Activated T-helper 1 cell treated with Interleukin-2 at 50 U/mL for 16 hours (primary cell): ENCODE measurements around the gene TRIP6.
"Not testable (repeated sequence)": the region's sequence is repeated elsewhere in the genome, so short reads cannot be mapped to it uniquely, and the experiment has no call there.

Source experiments
- DNase-seq: peaks from one replicate; pipeline ENCODE4 v3.0.0-alpha.2; 2020; ENCODE audit warnings: low read depth

The TRIP6 gene

GRCh38 chr7:100837099-100837836 is 29.9 kb upstream of the TRIP6 start:
- peak; percentile 63 for DNase-seq

GRCh38 chr7:100839361-100839760 is 27.8 kb upstream of the TRIP6 start:
- no peak for DNase-seq

DNA sequence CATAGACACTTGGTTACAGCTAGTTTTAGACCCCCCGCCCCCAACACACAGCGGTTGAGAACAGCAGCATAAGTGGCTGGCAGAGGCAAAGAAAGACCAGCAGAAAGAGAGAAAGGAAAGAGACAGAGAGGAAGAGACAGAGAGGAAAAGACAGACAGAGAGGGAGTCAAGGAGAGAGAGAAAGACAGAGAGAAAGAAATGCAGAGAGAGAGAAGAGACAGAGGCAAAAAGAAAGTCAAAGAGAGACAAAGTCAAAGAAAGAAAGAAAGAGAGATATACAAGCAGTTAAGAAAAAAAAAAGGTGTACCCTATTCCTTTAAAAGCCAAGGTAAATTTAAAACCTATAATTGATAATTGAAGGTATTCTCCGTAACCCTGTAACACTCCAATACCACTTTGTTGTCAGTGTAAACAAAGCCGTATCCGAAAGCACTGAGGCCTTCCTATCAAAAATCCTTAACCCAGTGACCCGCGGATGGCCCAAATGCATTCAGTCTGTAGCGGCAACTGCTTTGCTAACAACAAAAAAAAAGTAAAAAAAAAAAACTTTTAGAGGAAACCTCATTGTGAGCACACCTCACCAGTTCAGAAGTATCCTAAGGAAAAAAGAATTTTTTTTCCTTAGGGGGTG is 26.6 kb upstream of the TRIP6 start:
- DNase-seq: no peak

GRCh38 chr7:100847360-100847759 is 19.8 kb upstream of the TRIP6 start:
- DNase-seq: no peak

DNA sequence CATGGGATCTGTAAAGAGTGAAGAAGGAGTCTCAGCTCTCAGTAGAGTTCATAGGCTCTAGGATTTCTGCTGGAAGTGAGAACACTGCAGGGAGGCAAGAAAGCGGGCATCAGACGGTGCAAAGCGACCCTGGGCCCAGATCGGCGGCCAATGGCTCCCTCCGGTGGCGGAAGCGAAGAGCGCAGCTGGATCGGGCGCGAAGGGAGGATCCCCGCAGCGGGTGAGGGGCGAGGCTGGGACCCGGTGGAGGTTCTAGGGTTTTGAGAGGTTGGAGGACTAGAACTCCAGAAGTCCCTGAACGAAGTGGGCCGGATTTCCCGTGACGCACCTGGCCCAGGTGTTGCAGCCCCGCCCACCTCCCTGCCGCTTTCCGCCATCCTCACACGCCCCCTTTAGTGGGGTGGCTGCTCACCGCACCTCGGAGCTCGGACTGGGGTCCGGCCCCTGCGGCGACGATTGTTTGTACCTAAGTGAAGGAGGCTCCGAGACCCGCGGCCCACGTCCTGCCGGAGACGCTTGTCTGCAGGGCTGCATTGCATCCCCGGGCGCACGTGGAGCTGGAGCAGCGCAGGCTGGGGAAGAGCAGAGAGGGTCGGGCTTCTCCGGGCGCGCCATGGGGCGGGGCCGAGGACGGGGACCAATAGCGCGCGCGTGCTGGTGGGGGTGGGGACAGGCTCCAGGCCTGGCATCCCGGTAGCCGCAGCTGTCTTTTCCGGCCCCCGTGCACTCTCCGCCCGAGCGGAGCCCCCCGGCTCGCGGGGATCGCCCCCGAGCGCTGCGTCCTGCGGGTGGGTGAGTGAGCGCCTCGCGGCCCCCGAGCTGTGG is 14.9 kb upstream of the TRIP6 start, which contains the start of gene SLC12A9:
Gene SLC12A9, plus strand, starts transcription at position 666 of the 825 bp plus-strand sequence. CDS start 1,485 bp downstream, outside the sequence.
- peak; percentile 74 for DNase-seq

DNA sequence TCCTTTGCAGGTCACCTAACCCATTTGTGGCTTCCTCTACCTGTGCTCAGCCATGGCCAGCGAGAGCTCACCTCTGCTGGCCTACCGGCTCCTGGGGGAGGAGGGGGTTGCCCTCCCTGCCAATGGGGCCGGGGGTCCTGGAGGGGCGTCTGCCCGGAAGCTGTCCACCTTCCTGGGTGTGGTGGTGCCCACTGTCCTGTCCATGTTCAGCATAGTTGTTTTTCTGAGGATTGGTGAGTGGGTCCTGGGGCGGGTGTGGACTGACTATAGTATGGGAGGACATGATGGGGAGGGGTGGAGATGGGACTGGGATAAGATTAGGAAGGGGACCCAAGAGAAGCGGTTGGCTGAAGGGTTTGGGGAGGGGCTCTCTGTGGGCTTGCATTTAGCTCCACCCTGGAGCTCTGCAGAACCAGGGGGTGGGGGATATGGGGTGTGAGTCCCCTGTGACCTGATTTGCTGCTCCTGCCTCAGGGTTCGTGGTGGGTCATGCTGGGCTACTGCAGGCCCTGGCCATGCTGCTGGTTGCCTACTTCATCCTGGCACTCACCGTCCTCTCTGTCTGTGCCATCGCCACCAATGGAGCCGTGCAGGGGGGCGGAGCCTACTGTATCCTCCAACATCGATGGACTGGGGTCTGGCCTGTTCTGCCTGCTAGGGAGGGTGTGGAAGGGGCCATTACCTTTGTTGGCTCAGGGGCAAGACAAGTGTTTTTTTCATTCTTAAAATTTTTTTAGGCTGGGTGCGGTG is 12.9 kb upstream of the TRIP6 start:
- no peak for DNase-seq

- not testable (repeated sequence) for DNase-seq
These were observed 12.3 kb upstream of the TRIP6 start for GRCh38 chr7:100854899-100855298.

- DNase-seq: no peak
These were observed 11.7 kb upstream of the TRIP6 start for GRCh38 chr7:100855515-100855914.

- DNase-seq: no peak
These were observed 10.3 kb upstream of the TRIP6 start for GRCh38 chr7:100856871-100857282.

DNA sequence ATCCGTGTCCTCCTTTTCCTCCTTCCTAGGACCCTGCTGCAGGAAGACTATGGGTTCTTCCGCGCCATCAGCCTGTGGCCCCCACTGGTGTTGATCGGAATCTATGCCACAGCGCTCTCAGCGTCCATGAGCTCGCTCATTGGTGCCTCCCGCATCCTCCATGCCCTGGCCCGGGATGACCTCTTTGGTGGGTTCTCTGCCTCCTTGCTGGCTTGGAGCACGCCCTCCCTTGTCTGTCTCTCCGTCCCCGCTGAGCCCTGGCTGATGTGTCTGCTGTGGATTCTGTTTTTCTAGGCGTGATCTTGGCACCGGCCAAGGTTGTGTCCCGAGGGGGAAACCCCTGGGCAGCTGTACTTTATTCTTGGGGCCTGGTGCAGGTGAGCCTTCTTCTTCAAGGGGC is 7.3 kb upstream of the TRIP6 start:
- DNase-seq: no peak

DNA sequence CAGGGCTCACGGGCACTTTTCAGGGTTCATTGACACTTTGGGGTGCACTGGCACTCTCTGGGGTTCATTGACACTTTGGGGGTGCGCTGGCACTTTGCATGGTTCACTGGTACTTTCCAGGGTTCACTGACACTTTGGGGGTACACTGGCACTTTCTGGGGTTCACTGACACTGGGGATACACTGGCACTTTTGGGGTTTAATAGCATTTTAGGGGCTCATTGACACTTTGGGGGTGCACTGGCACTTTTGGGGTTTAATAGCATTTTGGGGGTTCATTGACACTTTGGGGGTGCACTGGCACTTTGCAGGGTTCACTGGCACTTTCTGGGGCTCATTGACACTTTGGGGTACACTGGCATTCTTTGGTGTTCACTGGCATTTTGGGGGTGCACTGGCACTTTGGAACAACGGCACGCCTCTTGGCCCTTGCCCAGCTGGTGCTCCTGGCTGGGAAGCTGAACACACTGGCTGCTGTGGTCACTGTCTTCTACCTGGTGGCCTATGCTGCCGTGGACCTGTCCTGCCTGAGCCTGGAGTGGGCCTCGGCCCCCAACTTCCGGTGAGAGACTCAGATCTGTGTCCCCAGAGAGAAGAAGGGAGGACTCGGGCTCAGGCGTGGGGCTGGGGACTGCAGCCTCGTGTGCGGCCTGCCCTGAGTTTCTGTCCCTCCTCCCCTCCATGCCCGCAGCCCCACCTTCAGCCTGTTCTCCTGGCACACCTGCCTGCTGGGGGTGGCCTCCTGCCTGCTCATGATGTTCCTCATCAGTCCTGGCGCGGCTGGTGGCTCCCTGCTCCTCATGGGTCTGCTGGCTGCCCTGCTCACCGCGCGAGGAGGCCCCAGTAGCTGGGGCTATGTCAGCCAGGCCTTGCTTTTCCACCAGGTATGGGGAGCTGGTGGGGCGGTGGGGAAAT is 6.2 kb upstream of the TRIP6 start:
- no peak for DNase-seq

DNA sequence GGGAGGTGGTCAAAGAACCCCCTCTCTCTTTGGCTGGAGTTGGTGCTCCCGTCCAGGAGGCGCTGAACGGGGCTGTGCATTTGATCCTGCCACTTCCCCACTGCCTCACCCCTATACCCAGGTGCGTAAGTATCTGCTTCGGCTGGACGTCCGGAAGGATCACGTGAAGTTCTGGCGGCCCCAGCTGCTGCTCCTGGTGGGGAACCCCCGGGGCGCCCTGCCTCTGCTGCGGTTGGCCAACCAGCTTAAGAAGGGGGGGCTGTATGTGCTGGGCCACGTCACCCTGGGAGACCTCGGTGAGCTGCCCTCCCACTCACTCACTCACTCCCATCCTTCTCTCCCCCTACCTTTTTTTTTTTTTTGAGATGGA is 5.6 kb upstream of the TRIP6 start:
- no peak for DNase-seq

DNA sequence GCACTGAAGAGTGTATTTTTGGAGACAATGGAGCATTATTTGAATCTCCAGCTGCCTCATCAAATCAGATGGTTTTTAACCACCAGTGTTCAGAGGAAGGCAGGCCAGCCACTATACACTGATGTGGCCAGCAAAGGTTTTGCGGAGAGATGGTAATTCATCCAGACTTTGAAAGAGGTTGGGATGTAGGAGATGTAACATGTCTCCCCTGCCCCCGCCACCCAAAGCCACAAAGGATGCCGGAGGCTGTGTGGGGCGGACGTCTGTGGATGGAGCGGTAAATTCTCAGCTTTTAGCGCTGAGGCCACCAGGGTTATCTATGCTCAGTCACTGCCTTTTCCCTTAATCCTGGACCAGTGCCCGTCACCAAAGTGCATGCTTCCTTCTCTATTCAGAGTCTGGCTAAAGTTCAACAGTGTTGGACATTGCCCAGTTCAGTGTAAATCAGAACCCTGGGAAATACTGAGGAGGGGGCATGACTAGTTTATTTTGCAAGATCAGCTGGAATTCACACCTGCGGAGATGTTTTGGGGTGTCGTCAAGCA is 3.7 kb upstream of the TRIP6 start:
- DNase-seq: no peak

- no peak for DNase-seq
These were observed 2.8 kb upstream of the TRIP6 start for GRCh38 chr7:100864263-100864845.

GRCh38 chr7:100865372-100865911 is 1.7 kb upstream of the TRIP6 start:
- DNase-seq: no peak

DNA sequence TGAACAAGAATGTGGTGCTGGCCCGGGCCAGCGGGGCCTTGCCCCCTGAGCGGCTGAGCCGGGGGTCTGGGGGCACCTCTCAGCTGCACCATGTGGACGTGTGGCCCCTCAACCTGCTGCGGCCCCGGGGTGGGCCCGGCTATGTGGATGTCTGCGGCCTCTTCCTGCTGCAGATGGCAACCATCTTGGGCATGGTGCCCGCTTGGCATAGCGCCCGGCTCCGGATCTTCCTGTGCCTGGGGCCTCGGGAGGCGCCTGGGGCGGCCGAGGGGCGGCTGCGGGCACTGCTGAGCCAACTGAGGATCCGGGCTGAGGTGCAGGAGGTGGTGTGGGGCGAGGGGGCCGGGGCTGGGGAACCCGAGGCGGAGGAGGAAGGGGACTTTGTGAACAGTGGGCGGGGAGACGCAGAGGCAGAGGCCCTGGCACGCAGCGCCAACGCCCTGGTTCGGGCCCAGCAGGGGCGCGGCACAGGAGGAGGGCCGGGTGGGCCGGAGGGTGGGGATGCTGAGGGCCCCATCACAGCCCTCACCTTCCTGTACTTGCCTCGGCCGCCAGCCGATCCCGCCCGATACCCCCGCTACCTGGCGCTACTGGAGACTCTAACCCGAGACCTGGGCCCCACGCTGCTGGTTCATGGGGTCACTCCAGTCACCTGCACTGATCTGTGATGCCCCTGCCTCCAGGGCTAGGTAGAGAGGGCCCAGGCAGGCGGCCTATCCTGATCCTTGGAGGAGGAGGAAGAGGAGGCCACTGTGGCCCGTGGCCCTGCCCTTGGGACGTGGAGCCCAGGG is 1.1 kb upstream of the TRIP6 start:
- DNase-seq: no peak

GRCh38 chr7:100866729-100867039 is 503 bp upstream of the TRIP6 start:
- DNase-seq: no peak

DNA sequence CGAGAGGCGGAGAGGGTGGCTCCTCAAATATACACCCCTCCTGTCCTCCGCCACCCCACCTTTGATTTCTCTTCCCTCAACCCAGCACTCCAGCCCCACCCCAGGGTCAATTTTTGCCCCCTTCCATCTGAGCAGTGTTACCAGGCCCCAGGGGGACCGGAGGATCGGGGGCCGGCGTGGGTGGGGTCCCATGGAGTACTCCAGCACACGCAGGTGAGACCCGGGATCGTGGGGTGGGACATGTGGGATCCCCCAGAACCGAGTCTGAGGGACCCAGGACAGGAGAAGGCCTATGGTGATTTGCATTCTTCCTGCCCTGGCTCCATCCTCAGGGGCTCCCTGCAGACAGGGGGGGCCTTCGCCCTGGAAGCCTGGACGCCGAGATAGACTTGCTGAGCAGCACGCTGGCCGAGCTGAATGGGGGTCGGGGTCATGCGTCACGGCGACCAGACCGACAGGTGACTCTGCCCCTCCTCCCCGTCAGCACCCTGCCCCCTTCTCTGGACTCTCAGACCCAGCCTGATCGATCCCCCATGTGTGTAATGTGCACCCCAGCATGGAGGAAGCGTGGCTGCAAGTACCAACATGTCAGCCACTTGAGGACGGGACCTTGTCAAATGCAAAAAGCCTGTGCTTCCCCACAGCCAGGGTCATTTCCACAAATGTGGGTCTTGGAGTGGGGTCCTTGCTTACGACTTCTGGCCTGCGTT is 744 bp downstream of the TRIP6 start:
- no peak for DNase-seq
